Esophagus squamous epithelium (tissue), 4 donors: Measurements from ENCODE around the gene NDUFA12.

Experiments
- CTCF ChIP-seq, 6 experiments: fragments of 450-650 bp in 4 of 6; fragments of 200-600 bp in 2 of 6; sonication (generic) in 2 of 6; IDR thresholded peaks; one replicate each; pipeline ENCODE4 v1.5.1; 2016 to 2019; ENCODE audit warnings: antibody characterized with exemption in 6 of 6, mild to moderate bottlenecking in 4 of 6, moderate library complexity in 4 of 6
- POLR2A ChIP-seq, 4 donors: fragments of 450-650 bp; IDR thresholded peaks; one replicate each; pipeline ENCODE4 v1.6.1; 2017; ENCODE audit warnings: antibody characterized with exemption in 4 of 4, mild to moderate bottlenecking in 4 of 4, moderate library complexity in 3 of 4

- TF ChIP-seq POLR2A (IDR thresholded peaks at IDR 0.05) (no peak), CTCF (IDR thresholded peaks at IDR 0.05) (no peak)
Measured at GRCh38 chr12:94970560-94970959, 32.9 kb downstream of the NDUFA12 start.
